NCI-H69 (cell line): ENCODE results near the gene ILF3.
A peak's percentile ranks its signal among the peaks of the same experiment; 100 is the strongest.

ENCODE experiments used
- DNase-seq: peaks from one replicate; lab custom pipeline; 2025; lab: John Stamatoyannopoulos, UW

The ILF3 gene

DNA sequence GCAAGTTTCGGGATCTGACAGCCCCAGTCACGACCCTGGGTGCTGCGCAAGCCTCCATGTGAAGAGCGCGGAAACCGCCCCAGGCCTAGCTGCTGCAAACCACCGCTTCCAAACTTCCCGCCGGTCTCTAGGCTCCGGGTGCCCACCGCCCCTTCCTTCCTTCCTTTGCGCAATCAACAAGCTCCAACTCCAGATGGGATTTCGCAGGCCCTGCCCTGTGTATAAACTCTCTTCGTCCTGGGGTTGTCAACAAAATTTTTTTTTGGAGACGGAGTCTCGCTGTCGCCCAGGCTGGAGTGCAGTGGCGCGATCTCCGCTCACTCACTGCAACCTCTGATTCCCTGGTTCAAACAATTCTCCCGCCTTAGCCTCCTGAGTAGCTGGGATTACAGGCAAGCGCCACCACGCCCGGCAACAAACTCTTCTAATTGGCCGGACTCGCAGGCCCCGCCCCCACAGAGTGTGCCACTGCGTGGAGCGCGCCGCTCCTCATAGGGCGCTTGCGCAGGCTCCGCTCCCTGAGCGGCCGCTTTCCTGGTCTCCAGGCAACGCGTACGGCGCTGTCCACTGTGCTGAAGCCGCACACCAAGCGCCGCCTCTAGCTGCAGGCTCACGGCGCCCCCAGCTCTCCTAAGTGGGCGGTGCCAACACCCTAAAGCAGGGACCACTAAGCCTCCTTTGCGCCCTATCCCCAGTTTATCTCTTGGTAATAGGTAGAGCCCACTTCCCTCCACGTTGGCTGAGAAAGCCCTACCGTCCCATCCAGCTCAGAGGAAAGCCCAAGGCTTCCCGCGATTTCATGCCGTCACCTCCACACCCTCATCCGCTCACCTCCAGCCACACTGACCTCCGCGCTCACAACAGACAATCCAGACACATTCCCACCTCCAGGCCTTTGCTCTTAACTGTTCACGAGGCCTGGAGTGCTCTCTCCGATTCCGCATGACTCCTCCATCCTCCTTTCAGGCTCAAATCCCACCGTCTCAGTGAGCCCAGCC lies 41.6 kb downstream of the ILF3 start:
- DNase-seq = peak; percentile 99

DNA sequence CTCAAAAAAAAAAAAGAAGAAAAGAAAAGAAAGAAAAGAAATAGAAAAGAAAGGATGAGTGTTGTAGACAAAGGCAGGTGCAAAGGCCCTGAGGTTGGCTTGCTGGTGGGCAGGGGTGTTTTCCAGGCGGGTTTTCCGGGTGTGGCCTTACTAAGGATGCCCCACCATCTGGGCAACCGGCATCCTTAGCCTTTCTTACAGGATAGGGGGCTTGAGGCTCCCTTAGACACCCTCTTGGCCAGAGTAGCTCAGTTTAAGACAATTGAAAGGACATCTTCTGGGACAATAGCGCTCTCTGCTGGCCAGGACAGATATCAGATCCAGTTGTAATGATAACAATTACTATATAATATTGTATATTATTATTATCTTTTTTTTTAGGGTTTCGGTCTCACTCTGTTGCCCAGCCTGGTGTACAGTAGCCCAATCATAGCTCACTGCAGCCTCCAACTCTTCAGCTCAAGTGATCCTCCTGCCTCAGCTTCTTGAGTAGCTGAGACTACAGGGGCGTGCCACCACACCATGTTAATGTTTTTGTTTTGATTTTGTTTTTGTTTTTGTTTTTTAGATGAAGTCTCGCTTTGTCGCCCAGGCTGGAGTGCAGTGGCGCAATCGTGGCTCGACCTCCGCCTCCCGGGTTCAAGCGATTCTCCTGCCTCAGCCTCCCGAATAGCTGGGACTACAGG lies 45.6 kb downstream of the ILF3 start:
- DNase-seq = peak; percentile 79

DNA sequence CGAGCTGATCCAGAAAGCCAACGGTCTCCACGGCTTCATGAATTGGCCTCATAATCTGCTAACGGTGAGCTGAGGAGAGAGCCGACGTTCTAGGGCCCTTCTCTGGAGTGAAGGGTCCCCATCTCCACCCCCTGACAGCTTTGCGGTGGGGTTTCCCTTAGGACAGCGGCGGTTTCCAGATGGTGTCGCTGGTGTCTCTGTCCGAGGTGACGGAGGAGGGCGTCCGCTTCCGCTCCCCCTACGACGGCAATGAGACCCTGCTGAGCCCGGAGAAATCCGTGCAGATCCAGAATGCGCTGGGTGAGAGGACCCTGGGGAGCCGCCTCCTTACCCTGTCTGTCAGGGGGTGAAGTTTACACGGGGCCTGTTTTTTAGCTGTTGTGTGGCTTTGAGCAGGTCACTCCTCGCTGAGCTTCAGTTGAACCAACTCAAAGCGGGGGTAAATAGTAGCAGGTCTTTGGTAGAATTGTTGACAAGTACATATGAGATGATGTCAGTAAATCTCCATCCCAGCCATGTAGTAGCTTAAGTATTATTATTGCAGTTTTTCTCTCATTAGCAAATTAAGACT lies 47.9 kb downstream of the ILF3 start:
- DNase-seq = peak; percentile 73

DNA sequence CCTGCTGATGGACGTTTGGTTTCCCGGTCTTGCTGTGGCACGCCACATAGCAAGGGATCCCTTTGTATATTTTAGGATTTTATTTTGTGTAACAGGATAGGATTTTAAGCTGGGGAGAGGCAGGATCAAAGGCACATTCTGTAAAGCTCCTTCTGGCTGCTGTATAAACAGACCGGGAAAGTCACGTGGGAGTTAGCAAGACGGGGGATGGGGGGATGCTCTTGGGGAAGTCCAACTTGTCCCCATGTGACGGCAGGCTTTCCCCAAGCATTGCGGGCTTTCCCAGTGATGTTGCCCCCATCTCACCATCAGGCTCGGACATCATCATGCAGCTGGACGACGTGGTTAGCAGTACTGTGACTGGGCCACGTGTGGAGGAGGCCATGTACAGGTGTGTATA lies 52.8 kb downstream of the ILF3 start:
- no peak for DNase-seq

DNA sequence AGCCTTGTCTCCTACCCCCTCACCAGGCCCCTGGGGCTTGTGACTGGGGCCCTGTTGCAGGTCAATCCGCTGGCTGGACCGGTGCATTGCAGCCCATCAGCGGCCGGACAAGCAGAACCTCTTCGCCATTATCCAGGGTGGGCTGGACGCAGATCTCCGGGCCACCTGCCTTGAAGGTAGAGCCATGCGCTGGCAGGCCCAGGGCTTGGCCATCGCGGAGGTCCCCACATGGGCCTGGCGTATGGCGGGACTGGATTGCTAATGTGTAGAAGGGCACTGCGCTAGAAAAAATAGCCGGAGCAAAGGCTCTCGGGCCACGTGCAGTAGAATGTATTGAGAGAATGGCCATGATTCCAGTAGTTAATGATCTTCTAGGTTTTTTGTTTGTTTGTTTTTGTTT lies 53.3 kb downstream of the ILF3 start:
- no peak for DNase-seq

DNA sequence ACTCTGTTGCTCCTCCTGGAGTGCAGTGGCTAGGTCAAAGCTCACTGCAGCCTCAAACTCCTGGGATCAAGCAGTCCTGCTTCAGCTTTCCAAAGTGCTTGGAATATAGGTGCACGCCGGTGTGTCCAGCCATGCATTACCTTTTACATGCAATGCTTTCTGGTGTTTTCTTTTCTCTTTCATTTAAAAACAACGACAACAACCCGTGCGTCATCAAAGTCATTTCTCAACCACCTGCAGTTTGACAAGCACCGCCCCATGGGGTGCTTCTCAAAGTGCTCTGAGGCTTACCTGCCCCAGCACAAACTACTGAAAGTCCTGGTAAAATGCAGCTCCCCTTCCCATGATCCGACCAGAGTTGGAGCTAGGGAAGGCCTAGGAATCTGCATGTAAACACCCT lies 54.1 kb downstream of the ILF3 start:
- DNase-seq = no peak

DNA sequence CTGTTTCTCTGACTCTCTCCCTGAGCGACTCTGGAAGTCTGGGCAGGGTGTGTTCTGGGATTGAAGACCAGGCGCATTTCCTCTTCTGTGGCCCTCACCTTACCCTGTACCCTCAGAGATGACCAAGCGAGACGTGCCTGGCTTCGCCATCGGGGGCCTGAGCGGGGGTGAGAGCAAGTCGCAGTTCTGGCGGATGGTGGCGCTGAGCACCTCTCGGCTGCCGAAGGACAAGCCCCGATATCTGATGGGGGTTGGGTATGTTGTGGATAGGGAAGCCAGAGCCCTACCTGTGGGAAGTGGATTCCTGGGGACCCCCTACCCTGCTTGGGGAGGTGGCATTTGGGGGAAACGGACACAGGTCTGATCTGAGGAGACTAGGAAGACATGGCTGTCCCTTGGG lies 57.9 kb downstream of the ILF3 start:
- no peak for DNase-seq

DNA sequence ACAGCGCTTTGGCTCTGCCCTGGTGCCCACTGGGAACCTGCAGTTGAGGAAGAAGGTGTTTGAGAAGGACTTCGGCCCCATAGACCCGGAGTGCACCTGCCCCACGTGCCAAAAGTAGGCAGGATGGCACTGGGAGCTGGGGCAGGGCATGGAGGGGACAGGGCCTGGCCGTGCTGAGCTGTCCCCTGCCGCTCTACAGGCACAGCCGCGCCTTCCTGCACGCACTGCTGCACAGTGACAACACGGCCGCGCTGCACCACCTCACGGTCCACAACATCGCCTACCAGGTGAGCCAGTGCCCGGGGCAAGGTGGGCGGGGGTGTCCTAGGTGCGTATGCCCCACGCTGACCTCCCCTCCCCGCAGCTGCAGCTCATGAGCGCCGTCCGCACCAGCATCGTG lies 58.6 kb downstream of the ILF3 start:
- no peak for DNase-seq

DNA sequence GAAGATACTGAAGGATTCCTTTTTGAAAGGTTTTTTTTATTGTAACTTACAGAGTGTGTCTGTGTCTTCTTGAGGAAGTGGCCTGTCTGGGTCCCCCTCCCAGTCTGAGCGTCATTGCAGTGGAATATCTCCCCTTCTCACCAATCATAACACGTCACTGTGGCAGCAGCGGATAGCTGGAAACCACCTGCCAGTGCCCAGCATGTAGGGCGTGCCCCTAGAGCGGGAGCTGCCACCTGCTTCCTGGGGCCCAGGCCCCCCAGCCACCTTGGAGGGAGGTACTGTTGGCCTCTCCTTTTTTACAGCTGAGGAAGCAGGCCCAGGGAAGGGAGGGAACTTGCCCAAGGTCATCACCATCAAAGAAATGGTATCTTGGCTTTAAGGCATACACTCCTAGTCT lies 59.2 kb downstream of the ILF3 start:
- no peak for DNase-seq

DNA sequence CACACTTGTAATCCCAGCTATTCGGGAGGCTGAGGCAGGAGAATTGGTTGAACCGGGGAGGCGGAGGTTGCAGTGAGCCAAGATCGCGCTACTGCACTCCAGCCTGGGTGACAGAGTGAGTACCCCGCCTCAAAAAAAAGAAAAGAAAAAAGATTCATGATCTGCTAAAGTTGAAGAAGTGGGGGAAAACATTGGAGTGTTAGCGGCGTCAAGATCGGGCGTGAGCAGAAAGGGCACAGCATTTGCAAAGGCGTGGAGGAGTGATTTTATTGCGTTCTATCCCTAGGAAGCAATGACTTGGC lies 62.9 kb downstream of the ILF3 start:
- no peak for DNase-seq

DNA sequence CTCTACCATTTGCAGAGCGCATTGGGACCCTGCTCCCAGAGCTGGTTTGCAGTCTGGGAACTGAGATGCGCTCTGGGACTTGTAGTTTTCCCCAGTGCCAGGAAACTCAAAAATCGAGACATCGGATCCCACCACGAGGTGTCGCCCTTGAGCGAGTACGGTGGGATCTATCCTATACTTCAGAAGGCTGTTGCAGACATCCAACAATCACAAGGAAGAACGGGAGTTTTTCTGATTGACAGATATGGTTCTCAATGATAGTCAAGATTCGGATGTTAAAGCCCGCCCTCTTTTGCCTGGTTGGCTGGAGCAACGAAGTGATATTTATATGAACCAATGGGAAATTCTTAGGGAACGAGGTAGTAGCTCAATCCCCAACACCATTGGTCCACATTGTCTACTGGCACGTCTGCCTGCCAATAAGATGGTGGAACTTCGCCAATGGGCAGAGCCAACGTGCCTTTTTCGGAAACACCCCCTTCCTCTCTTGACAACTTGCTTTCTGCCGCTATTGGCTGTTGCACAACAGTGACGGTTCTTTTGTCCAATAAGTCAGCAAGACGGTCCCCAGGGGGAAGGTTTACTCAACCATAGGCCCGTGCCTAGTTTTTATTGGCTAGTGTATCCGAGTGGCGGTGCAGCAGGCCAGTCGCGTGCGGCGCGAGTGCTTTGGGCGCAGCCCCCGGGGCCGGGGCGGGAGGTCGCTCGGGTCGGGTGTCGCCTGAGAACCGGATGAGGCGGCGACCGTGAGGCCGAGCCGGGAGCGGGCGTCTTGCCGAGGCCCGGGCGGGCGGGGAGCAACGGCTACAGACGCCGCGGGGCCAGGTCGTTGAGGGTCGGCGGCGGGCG lies 63.4 kb downstream of the ILF3 start, which contains the start of gene DNM2:
Gene DNM2 (plus strand): TSS at position 724 of the 849 bp plus-strand sequence. CDS start 164 bp downstream, outside the sequence.
- peak; percentile 100 for DNase-seq

DNA sequence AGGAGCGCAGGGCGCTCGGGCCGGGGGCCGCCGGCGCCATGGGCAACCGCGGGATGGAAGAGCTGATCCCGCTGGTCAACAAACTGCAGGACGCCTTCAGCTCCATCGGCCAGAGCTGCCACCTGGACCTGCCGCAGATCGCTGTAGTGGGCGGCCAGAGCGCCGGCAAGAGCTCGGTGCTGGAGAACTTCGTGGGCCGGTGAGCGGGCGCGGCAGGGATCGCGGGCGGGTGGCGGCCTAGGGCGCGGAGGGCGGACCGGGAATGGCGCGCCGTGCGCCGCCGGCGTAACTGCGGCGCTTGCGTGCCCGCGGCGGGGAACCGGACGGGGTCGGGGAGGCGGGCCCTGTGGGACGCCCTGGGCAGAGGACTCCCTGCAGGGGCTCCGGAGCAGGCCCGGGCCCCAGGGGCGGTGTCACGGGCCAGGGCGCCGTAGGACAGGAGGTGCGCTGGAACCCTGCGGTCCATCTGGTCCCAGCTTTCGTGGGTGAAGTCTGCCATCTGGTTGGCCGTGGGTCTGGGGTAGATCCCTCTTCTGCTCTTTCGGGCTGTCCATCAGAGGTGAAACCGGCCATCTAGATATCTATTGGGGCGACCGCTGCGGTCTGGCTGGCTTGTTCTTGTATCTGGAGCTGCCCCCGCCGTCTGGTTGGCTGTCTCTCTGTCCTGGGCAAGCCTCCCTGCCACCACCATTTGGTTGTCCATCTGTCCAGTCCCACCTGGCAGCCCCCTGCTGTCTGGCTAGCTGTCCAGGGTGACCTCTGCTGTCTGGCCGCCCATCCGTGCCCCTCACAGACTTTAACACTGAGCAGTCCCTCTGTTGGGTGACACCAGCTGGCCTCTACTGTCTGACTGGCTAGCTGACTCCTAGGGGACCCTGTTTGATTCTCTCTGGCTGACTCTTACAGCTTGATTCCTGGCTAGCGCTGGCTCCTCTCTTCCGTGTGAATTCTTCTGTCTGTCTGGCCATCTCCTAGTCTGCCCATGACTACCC lies 64.4 kb downstream of the ILF3 start:
- DNase-seq = peak; percentile 70

DNA sequence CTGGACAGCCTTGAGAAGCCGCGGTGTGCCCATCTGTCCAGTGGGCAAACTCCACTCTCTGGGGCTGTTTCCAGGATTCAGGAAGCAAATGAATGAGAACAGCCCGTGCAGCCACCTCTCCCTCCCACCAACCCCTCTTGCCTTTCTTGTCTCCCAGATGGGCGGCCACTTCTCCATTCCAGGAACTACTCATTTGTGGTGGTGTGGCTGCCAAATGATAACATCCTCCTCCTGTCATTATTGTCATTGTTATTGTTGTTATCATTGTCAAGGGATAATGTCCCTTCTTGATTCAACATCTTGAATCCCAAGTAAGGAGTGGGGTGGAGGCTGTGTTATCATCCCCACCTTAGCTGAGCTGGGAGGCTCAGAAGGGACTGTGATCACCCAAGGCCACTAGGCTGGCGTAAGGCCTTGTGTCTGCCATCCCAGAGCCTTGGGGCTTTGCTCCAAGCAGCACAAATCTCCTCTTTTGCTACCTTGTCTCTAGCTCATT lies 65.4 kb downstream of the ILF3 start:
- peak; percentile 25 for DNase-seq

DNA sequence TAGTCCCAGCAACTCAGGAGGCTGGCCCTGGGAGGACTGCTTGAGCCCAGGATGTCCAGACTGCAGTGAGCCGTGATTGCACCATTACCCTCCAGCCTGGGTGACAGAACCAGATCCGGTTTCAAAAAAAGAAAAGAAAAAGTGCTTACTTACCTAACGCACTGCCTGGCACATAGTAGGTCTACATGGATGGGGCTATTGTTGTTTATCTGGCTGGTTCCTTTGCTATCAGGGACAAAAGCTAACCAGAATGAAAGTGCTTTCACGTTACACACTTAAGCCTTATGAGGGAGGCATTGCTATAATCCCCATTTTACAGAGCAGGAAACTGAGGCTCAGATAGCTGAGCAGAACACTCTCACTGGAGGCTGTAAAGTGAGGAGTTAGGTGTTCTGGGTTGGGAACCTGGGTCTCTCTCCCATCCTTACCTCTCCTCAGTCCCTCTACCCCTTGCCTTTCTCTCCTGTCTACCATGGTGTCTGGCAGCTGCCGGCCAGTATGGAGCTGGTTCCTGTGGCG lies 66.5 kb downstream of the ILF3 start:
- DNase-seq = no peak

DNA sequence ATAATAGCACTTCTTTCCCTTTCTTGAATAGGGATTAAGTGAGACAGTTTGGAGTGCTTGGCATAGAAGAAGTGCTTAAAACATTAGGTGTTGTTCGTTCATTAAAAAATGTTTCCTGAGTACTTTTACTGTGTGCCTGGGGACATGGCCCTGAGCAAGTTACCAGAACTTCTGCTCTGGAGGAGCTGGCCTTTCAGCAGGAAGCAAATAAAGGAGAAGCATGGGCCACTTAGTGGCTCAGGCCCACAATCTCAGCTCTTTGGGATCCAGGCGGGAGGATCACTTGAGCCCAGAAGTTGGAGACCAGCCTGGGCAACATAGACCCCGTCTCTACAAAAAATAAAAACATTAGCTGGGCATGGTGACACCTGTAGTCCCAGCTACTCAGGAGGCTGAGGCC lies 69.4 kb downstream of the ILF3 start:
- DNase-seq = no peak

DNA sequence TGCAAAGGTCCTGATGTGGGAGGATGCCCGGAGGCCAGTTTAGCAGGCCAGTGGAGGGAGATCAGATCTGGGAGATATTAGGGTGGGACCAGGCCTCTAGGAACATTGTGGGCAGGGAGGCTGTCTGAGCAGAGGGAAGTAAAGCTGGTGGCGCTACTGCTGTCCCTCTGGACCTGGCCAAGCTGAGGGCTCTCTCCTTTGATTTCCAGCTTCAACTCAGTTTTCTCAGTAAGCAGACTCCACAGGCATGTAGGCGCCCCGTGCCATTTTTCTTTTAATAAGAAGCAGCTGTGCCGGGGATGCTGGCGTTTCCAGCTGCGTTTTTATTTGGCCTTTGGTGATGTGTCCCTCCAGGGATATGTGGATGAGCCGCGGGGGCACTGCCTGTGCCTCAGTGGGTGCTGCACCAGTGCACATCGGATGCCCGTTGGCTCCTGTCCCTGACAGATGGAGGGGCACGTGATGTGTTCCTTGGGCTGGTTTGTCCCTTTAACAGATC lies 70.5 kb downstream of the ILF3 start:
- DNase-seq = no peak

DNA sequence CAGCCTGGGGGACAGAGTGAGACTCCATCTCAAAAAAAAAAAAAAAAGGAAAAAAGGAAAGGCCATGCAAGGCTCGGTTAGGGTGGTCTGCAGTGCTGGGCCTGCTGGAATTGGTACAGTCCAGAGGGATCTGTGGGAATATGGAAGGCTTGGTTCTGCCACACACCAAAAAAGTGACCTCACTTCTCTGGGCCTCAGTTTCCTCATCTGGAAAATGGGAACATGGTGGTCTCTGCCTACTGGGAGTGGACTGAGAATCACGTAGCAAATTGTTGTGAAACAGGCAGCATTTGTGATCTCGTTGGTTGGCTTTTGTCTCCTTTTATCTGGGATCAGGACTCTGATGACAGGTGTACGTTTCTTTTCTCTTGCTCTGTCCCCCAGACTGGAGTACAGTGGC lies 71.3 kb downstream of the ILF3 start:
- DNase-seq = no peak

DNA sequence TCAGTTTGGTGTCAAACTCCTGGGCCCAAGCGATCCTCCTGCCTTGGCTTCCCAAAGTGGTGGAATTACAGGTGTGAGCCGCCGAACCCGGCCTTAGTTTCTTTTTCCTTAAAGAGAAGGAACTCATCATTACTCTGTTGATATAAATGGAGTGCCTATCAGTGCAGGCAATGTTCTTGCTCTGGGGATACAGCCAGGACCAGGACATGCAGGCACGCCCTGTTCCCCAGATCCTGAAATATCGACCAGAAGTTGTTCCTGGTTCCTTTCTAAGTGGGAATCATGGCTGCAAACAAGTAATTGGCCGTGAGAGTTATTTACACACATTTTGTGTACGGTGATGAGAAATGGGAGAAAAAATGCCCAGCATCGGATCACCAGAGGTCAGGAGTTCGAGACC lies 72.1 kb downstream of the ILF3 start:
- DNase-seq = no peak

DNA sequence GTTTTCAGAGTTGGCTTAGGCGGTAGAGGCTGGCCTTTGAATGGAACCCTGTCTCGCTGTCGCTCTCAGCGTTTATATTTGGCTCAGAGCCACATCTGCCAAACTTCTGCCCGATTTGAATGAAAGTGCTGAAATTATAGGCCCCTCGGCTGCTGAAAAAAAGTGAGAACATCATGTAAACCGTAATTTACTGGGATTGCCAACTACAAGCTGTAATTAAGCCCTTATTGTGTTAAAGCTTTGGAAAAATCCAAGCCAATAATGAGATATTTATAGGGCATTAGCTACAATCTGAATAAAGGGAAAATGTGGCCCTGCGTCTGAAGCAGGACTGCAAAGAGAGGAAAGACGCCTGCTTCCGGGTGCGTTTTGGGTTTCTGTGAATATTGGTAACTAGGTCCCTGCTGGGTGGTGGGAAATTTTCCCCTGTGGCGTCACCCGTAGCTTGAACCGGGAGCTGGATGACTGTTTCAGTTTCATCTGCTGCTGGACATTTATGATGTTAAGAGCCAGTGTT lies 73.6 kb downstream of the ILF3 start:
- peak; percentile 96 for DNase-seq

DNA sequence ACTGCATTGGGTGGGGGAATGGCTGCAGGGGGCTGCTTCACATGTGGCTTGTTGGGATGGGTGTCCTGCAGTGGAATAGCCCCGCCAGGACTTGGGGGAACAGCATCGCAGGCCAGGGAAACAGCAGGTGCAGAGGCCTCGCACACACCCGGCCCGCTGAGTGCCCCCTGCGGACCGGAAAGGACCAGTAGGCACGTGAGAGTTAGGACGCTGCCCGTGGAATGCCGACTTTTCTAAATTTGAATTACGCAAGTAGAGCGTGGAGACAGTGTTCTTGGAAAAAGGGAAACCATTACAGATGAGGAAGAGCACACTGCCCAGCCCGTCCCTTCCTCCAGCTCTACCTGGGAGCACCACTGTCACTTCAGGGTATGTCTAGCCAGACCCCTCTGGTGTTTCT lies 75.3 kb downstream of the ILF3 start:
- DNase-seq = no peak
